Stimulated activated CD4-positive, alpha-beta T cell treated with anti-CD3 and anti-CD28 coated beads, Interleukin-1b, Interleukin-23, amount 100 ng/mL, for 48 hours (primary cell): ENCODE data around the gene ANKRD36B.
"Not testable (repeated sequence)": the region's sequence is repeated elsewhere in the genome, so short reads cannot be mapped to it uniquely, and the experiment has no call there.

Source experiments
- DNase-seq: peaks from one replicate; pipeline ENCODE4 v3.0.0-alpha.2; 2020

The ANKRD36B gene

GRCh38 chr2:97589598-97590510, at the start of gene ANKRD36B:
Gene ANKRD36B (minus strand): TSS chr2:97589877. CDS start chr2:97589685, 192 bp downstream.
- peak; percentile 78 for DNase-seq

- not testable (repeated sequence) for DNase-seq
Measured at GRCh38 chr2:97626049-97626430, 36.4 kb upstream of the ANKRD36B start.

- DNase-seq: not testable (repeated sequence)
Measured at GRCh38 chr2:97625354-97626048, 35.8 kb upstream of the ANKRD36B start.

GRCh38 chr2:97622976-97623375, 33.3 kb upstream of the ANKRD36B start:
- not testable (repeated sequence) for DNase-seq

GRCh38 chr2:97620492-97620891, 30.8 kb upstream of the ANKRD36B start:
- DNase-seq: not testable (repeated sequence)

GRCh38 chr2:97618939-97619827, 29.5 kb upstream of the ANKRD36B start:
- not testable (repeated sequence) for DNase-seq

GRCh38 chr2:97617911-97618310, 28.2 kb upstream of the ANKRD36B start:
- no peak for DNase-seq

GRCh38 chr2:97615746-97616145, 26.1 kb upstream of the ANKRD36B start:
- not testable (repeated sequence) for DNase-seq

GRCh38 chr2:97611895-97612294, 22.2 kb upstream of the ANKRD36B start:
- not testable (repeated sequence) for DNase-seq

- DNase-seq: not testable (repeated sequence)
Measured at GRCh38 chr2:97608745-97609144, 19.1 kb upstream of the ANKRD36B start.

GRCh38 chr2:97605524-97606339, 16.1 kb upstream of the ANKRD36B start:
- not testable (repeated sequence) for DNase-seq

- not testable (repeated sequence) for DNase-seq
Measured at GRCh38 chr2:97605109-97605508, 15.4 kb upstream of the ANKRD36B start.

- not testable (repeated sequence) for DNase-seq
Measured at GRCh38 chr2:97601537-97601936, 11.9 kb upstream of the ANKRD36B start.

GRCh38 chr2:97596180-97596579, 6.5 kb upstream of the ANKRD36B start:
- DNase-seq: not testable (repeated sequence)

- not testable (repeated sequence) for DNase-seq
Measured at GRCh38 chr2:97593520-97593919, 3.8 kb upstream of the ANKRD36B start.

- peak; percentile 71 for DNase-seq
Measured at GRCh38 chr2:97590515-97591394, 1.1 kb upstream of the ANKRD36B start.

- not testable (repeated sequence) for DNase-seq
Measured at GRCh38 chr2:97589257-97589597, 450 bp downstream of the ANKRD36B start.

GRCh38 chr2:97565674-97566073, 24.0 kb downstream of the ANKRD36B start:
- not testable (repeated sequence) for DNase-seq

GRCh38 chr2:97552406-97552805, 37.3 kb downstream of the ANKRD36B start:
- DNase-seq: not testable (repeated sequence)

GRCh38 chr2:97550498-97550897, 39.2 kb downstream of the ANKRD36B start:
- DNase-seq: not testable (repeated sequence)

GRCh38 chr2:97549058-97549457, 40.6 kb downstream of the ANKRD36B start:
- DNase-seq: not testable (repeated sequence)
